Heart left ventricle (tissue), 16 donors: Measurements from ENCODE around the gene ARHGEF7. TPM values are rescaled to one million over a fixed set of nuclear protein-coding genes. Genes with fewer than 3 reads are reported as not detected.

ENCODE experiments used
- ATAC-seq, 4 donors: fragments of 200-7000 bp; cut with Tn5 transposase; one replicate each; pipeline ENCODE4 v1.9.1; 2020 to 2022; ENCODE audit warnings: moderate library complexity in 4 of 4, mild to moderate bottlenecking in 3 of 4, moderate number of reproducible peaks in 1 of 4
- DNase-seq, 5 donors: peaks; one replicate each; pipeline ENCODE4 v3.0.0-alpha.2; 2020
- H3K27ac ChIP-seq, 12 donors: fragments of 200-600 bp; sonication (generic) in 4 of 12; one replicate each; pipeline versions ENCODE4 v1.5.0 to v1.8.0; 2016 to 2022; ENCODE audit warnings: mild to moderate bottlenecking in 2 of 12
- H3K27me3 ChIP-seq, 9 donors: fragments of 200-600 bp; sonication (generic) in 2 of 9; one replicate each; pipeline versions ENCODE4 v1.5.1 to v1.8.0; 2016 to 2022; ENCODE audit warnings: mild to moderate bottlenecking in 3 of 9
- H3K36me3 ChIP-seq, 9 donors: fragments of 200-600 bp; sonication (generic) in 2 of 9; one replicate each; pipeline versions ENCODE4 v1.5.0 to v1.8.0; 2018 to 2022; ENCODE audit warnings: mild to moderate bottlenecking in 2 of 9
- H3K4me1 ChIP-seq, 12 donors: fragments of 200-600 bp; sonication (generic) in 4 of 12; one replicate each; pipeline versions ENCODE4 v1.5.0 to v1.8.0; 2016 to 2022; ENCODE audit warnings: mild to moderate bottlenecking in 3 of 12
- H3K4me3 ChIP-seq, 12 donors: fragments of 200-600 bp; sonication (generic) in 4 of 12; one replicate each; pipeline versions ENCODE4 v1.5.0 to v1.8.0; 2017 to 2022; ENCODE audit warnings: mild to moderate bottlenecking in 9 of 12, moderate library complexity in 4 of 12
- H3K9me3 ChIP-seq, 12 donors: fragments of 200-600 bp; sonication (generic) in 4 of 12; one replicate each; pipeline versions ENCODE4 v1.5.0 to v1.8.0; 2016 to 2022; ENCODE audit warnings: mild to moderate bottlenecking in 1 of 12
- POLR2A ChIP-seq, 2 donors: fragments of 450-650 bp; IDR thresholded peaks; one replicate each; pipeline ENCODE4 v1.6.1; 2017; ENCODE audit warnings: antibody characterized with exemption in 2 of 2, mild to moderate bottlenecking in 2 of 2, moderate library complexity in 2 of 2
- WGBS, 4 donors: extraction: QIAGEN DNeasy Blood & Tissue Kit in 2 of 4; methylation state at CpG; one replicate each; pipeline versions ENCODE4 v1.1.5 to v1.1.7; 2013 to 2018; 5-methylcytosine and 5-hydroxymethylcytosine counted together
- intact Hi-C, 10 donors: fragments of 100-400 bp; cut with DNase I; formaldehyde crosslinking; loops; one replicate each; pipeline versions ENCODE4 v1.11.1 to v1.14.2; 2022
- polyA plus RNA-seq, 2 donors: library from polyadenylated mRNA; stranded (reverse); fragments of 200-250 nt; gene quantifications; one replicate each; pipeline ENCODE4 v1.2.3, GENCODE V29; 2013
- total RNA-seq, 9 donors: library from RNA; depleted of rRNA in 2 of 9; stranded (reverse); fragments of >200 nt in 2 of 9; fragmentation: NEBNext Ultra II Directional in 3 of 9; extraction: Animal tissue kit (Norgen Biotek cat#: 25700) in 3 of 9; gene quantifications; one replicate each; pipeline versions ENCODE4 v1.1.0 to v1.2.4, GENCODE V29; 2016 to 2023
- TF ChIP-seq, protein P1 (sequence below), 12 donors: fragments of 200-600 bp; sonication (generic) in 4 of 12; IDR thresholded peaks; one replicate each; pipeline versions ENCODE4 v1.5.0 to v1.8.0; 2018 to 2022; ENCODE audit warnings: antibody characterized with exemption in 12 of 12, mild to moderate bottlenecking in 5 of 12
- donor health status: ischemic (EF 13 %, LVEDD 7.1; RV severe dilation, severe dysfunction).
- donor health status: healthy with polysubstance abuse.
- donor health status: DM: no; HTN: yes; CAD: no.
- donor health status: DM: no; HTN: no; CAD: no.
- donor health status: ischemic (EF 25% LVEDD 6.9; RV normal size, moderate dysfunction).
- donor health status: ischemic (EF 25% LVEDD 5.7; RV mildly dilated, moderate dysfunction).
- donor health status: healthy.
- donor health status: DM: yes; HTN: yes; CAD: no.
- donor health status: ischemic (EF 35%, LVEDD 5.7; RV mildly dilated, moderate dysfunction).
- donor health status: nonischemic (EF 11% LVEDD 7.7; RV severe dilation, severe dysfunction).
- donor health status: DM: yes; HTN: yes; CAD: no.
- donor health status: PGD.
- donor health status: ischemic (EF 29% LVEDD 5.4; RV normal size, mild dysfunction).
- donor health status: nonischemic (EF 23%, LVEDD 6.1; RV moderate dilation, normal function).

ARHGEF7 gene
- total and polyA plus RNA-seq, 11 donors, result 16.6 to 60.9 (median 37.5) TPM

DNA sequence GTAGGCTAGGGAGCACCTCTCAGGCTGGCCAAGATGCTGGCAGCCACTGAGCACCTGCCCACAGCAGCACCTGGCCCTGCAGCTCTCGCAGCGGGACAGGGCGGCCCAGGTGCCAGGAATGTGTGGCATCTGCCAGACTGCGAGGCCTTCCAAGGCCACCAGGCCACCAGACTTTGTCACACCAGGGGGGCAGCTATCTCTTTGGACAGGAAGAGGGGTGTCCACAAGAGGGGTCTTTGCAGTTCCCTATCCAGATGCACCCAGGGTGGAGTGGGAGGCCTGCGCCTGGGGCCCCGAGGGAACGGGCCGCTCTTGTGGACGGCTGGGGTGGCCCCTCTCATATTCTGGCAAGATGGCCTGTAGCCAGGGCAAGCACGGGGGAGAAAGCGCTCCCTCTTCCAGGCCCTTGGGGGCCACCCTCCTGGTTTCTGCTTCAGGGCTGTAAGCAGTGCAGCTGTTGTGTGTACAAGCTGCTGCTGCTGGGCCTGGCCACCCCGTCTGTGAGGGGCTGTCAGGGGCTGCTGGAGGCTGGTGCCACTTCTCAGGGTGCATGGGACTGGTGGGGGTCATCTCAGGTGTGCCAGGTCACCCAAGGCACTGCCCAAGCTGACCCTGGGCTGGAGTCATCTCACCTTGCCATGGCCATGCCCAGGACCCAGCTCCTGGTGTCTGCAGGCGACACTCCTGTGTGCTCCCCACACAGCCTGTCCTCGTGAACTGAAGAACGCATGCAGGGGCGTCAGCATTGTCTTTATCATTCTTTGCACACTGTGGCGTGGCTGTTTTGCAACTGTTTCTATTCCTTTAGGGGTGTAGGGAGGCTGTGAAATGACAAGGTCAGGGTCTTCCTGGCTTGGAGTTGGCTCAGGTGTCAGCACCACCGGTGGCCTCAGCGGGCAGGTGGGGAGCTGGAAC is 207.1 kb downstream of the ARHGEF7 start:
- H3K9me3 ChIP-seq, result no peaks in the 10 kb centered on the region
- intact Hi-C loops, result no loop called here
- DNase-seq (no peak), ATAC-seq (no peak)
- no peak overlapping the region for H3K4me3 ChIP-seq
- no peak for TF ChIP-seq POLR2A (IDR thresholded peaks at IDR 0.05)
- TF ChIP-seq, protein P1, sequence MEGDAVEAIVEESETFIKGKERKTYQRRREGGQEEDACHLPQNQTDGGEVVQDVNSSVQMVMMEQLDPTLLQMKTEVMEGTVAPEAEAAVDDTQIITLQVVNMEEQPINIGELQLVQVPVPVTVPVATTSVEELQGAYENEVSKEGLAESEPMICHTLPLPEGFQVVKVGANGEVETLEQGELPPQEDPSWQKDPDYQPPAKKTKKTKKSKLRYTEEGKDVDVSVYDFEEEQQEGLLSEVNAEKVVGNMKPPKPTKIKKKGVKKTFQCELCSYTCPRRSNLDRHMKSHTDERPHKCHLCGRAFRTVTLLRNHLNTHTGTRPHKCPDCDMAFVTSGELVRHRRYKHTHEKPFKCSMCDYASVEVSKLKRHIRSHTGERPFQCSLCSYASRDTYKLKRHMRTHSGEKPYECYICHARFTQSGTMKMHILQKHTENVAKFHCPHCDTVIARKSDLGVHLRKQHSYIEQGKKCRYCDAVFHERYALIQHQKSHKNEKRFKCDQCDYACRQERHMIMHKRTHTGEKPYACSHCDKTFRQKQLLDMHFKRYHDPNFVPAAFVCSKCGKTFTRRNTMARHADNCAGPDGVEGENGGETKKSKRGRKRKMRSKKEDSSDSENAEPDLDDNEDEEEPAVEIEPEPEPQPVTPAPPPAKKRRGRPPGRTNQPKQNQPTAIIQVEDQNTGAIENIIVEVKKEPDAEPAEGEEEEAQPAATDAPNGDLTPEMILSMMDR (IDR thresholded peaks at IDR 0.05), result no peak
- 87 to 97% (median 93%) methylated on average over 14 to 19 of the region's 19 CpGs for WGBS, 4 donors
- H3K36me3 ChIP-seq, result peaks cover 0 to 4% (median 0%) of the 10 kb centered on the region in 9 donors
- H3K27ac ChIP-seq, result no peak overlapping the region
- H3K27me3 ChIP-seq, result no peaks in the 10 kb centered on the region
- no peaks in the 10 kb centered on the region for H3K4me1 ChIP-seq

GRCh38 chr13:111322916-111323331 is 207.8 kb downstream of the ARHGEF7 start:
- TF ChIP-seq, protein P1 (IDR thresholded peaks at IDR 0.05), result no peak
- no peak for TF ChIP-seq POLR2A (IDR thresholded peaks at IDR 0.05)
- no peaks in the 10 kb centered on the region for H3K9me3 ChIP-seq
- H3K27ac ChIP-seq, result no peak overlapping the region
- 81 to 95% (median 88%) methylated on average over 6 to 7 of the region's 7 CpGs for WGBS, 4 donors
- no peak overlapping the region for H3K4me3 ChIP-seq
- intact Hi-C loops, result no loop called here
- ATAC-seq (no peak), DNase-seq (no peak)
- H3K27me3 ChIP-seq, result no peaks in the 10 kb centered on the region
- H3K4me1 ChIP-seq, result no peaks in the 10 kb centered on the region
- H3K36me3 ChIP-seq, result no peaks in the 10 kb centered on the region

DNA sequence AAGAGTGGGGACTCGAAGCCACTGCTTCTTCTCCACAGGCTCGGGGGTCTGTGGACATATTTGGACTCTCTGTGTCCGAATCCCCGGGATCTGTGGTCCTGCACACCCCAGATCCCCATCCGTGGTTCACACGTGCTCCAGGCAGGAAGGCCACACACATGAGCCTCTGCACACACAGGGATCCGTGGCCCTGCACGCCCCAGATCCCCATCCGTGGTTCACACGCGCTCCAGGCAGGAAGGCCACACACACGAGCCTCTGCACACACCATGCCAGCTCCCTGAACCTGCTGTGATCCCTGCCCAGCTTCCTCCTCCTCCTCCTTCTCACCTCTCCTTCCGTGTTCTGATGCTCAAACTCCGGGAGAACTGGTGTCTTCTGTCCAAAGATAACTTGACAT is 208.4 kb downstream of the ARHGEF7 start:
- DNase-seq (no peak), ATAC-seq (no peak)
- Histone ChIP-seq H3K27ac (no peak overlapping the region), H3K4me3 (no peak overlapping the region), H3K9me3 (no peaks in the 10 kb centered on the region), H3K27me3 (no peaks in the 10 kb centered on the region), H3K4me1 (no peaks in the 10 kb centered on the region), H3K36me3 (no peaks in the 10 kb centered on the region)
- no peak for TF ChIP-seq POLR2A (IDR thresholded peaks at IDR 0.05)
- TF ChIP-seq, protein P1 (IDR thresholded peaks at IDR 0.05), result no peak
- intact Hi-C loops, result no loop called here
- WGBS, 4 donors, result 85 to 89% (median 86%) methylated on average over 13 to 14 of the region's 14 CpGs

DNA sequence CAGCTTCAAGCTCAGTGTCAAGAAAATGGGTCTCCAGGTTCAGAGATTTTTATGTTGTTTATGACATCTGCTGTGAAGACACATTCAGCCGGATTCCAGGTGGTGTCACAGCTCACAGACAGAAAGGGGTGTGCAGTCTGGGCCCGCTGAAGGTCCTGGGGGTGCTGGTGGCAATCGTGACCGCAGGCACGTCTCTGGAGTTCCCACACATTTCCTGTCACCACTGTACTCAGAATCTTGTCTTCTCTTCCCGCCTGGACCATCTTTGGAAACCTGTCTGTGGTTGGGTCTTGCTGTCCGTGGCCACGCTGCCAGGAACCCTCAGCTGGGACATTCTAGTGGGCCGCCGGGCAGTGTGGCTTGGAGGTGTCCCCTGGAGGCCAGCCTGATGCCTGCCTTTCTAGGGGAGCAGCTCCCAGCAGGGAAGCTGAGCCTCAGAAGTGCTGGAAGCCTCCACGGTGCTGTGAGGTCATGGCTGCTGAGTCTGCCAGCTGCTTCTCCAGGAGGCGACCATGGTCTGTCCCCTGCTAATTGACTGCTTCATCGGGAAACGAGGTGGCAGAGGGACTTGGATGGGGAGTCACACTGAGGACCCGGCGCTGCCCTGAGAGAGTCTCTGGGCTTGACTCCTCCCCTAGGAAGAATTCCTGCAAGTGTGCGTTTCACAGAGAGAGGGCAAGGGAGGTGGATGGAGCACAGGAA is 209.0 kb downstream of the ARHGEF7 start:
- TF ChIP-seq, protein P1 (IDR thresholded peaks at IDR 0.05), result no peak
- TF ChIP-seq POLR2A (IDR thresholded peaks at IDR 0.05), result no peak
- Histone ChIP-seq H3K27ac (no peak overlapping the region), H3K4me3 (no peak overlapping the region), H3K9me3 (no peaks in the 10 kb centered on the region), H3K36me3 (no peaks in the 10 kb centered on the region), H3K4me1 (no peaks in the 10 kb centered on the region), H3K27me3 (no peaks in the 10 kb centered on the region)
- intact Hi-C loops, result no loop called here
- DNase-seq, result no peak
- no peak for ATAC-seq
- 66 to 75% (median 73%) methylated on average over 16 to 17 of the region's 17 CpGs for WGBS, 4 donors
